Measurements from ENCODE around the gene AMHR2.
"Not testable (repeated sequence)": the region's sequence is repeated elsewhere in the genome, so short reads cannot be mapped to it uniquely, and the experiment has no call there.

Gene AMHR2

GRCh38 chr12:53414756-53415417 is 8.8 kb upstream of the AMHR2 start:
- no peak for DNase-seq (ENCODE audit: low read depth)

GRCh38 chr12:53415752-53416389 is 7.8 kb upstream of the AMHR2 start:
- DNase-seq (ENCODE audit: low read depth), result not testable (repeated sequence)

GRCh38 chr12:53417291-53417816 is 6.3 kb upstream of the AMHR2 start:
- DNase-seq (ENCODE audit: low read depth), result not testable (repeated sequence)

- no peak for DNase-seq (ENCODE audit: low read depth)
Observed at GRCh38 chr12:53418221-53418620, 5.4 kb upstream of the AMHR2 start.

- no peak for DNase-seq (ENCODE audit: low read depth)
Observed at GRCh38 chr12:53419756-53420155, 3.9 kb upstream of the AMHR2 start.

GRCh38 chr12:53422247-53422646 is 1.4 kb upstream of the AMHR2 start:
- DNase-seq (ENCODE audit: low read depth), result not testable (repeated sequence)

GRCh38 chr12:53424626-53425514 is 1.2 kb downstream of the AMHR2 start:
- no peak for DNase-seq (ENCODE audit: low read depth)

GRCh38 chr12:53425515-53426150 is 2.0 kb downstream of the AMHR2 start:
- DNase-seq (ENCODE audit: low read depth), result no peak

GRCh38 chr12:53427905-53428594 is 4.4 kb downstream of the AMHR2 start:
- peak; percentile 71 for DNase-seq (ENCODE audit: low read depth)

GRCh38 chr12:53428741-53429140 is 5.1 kb downstream of the AMHR2 start:
- DNase-seq (ENCODE audit: low read depth), result no peak

- no peak for DNase-seq (ENCODE audit: low read depth)
Observed at GRCh38 chr12:53430116-53430515, 6.5 kb downstream of the AMHR2 start.

GRCh38 chr12:53431187-53431586 is 7.5 kb downstream of the AMHR2 start:
- DNase-seq (ENCODE audit: low read depth), result no peak

- not testable (repeated sequence) for DNase-seq (ENCODE audit: low read depth)
Observed at GRCh38 chr12:53435326-53435725, 11.7 kb downstream of the AMHR2 start.

- DNase-seq (ENCODE audit: low read depth), result not testable (repeated sequence)
Observed at GRCh38 chr12:53439582-53439981, 15.9 kb downstream of the AMHR2 start.

GRCh38 chr12:53441040-53441833 is 17.6 kb downstream of the AMHR2 start, which contains the start of gene PRR13:
TSS of gene PRR13 (plus strand) at chr12:53441734. CDS start at chr12:53442715, 981 bp downstream.
- peak; percentile 100 for DNase-seq (ENCODE audit: low read depth)

GRCh38 chr12:53443955-53444354 is 20.3 kb downstream of the AMHR2 start:
- no peak for DNase-seq (ENCODE audit: low read depth)

GRCh38 chr12:53444593-53445325 is 21.1 kb downstream of the AMHR2 start:
- DNase-seq (ENCODE audit: low read depth), result not testable (repeated sequence)

GRCh38 chr12:53450936-53451335 is 27.3 kb downstream of the AMHR2 start:
- DNase-seq (ENCODE audit: low read depth), result no peak

GRCh38 chr12:53451661-53452158 is 28.1 kb downstream of the AMHR2 start, which contains the start of gene PCBP2:
TSS of gene PCBP2 (plus strand) at chr12:53452102. CDS start at chr12:53454801, 2,699 bp downstream.
- DNase-seq (ENCODE audit: low read depth), result peak; percentile 99

Data from GM04504 (cell line).